GM13977 (cell line): ENCODE data around the gene DOCK3.

ENCODE experiments used
- DNase-seq: peaks from one replicate; pipeline ENCODE4 v3.0.0; 2012; ENCODE audit warnings: low spot score
- CTCF ChIP-seq: IDR thresholded peaks from 2 replicates; pipeline ENCODE4 v1.5.1; 2012; ENCODE audit warnings: mild to moderate bottlenecking, control low read depth; ENCODE audit not compliant: insufficient read depth; ENCODE audit errors: extremely low read depth, missing control alignments
- in situ Hi-C: fragments of 300-500 bp; cut with MboI; formaldehyde crosslinking; loops from one replicate; pipeline ENCODE4 v1.12.0; 2022; ENCODE audit warnings: low sequenced_read_pairs, low pct_unique_long_range_greater_than_20kb, mixed read lengths, inconsistent platforms; ENCODE audit not compliant: unreplicated experiment

Gene DOCK3

DNA sequence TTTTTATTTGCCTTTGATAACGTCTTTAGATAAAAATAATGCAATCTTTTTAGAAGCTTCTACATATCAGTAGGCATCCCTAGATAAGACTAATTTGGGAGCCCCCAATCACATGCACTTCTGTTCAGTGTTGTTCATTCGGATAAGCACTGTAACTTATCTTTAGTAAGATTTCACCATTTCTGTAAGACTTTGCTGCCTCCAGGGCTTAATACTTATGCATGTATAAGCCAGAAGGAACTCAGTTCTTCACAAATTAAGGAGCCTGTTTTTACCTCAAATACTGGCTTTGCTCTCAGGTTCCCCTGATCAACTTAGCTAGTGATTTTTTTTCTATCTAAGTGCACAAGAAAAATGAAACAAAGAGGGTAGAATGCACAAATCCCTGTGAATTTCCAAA, 20.3 kb downstream of the DOCK3 start:
- DNase-seq = no peak
- no peak for TF ChIP-seq CTCF
- in situ Hi-C loops = no loop called here

- no peak for DNase-seq
- in situ Hi-C loops = no loop called here
- TF ChIP-seq CTCF = no peak
Measured at GRCh38 chr3:50696276-50696675, 21.5 kb downstream of the DOCK3 start.

GRCh38 chr3:50698269-50698668, 23.5 kb downstream of the DOCK3 start:
- DNase-seq = no peak
- in situ Hi-C loops = no loop called here
- TF ChIP-seq CTCF = no peak

GRCh38 chr3:50708620-50709019, 33.9 kb downstream of the DOCK3 start:
- no peak for TF ChIP-seq CTCF
- in situ Hi-C loops = no loop called here
- no peak for DNase-seq

DNA sequence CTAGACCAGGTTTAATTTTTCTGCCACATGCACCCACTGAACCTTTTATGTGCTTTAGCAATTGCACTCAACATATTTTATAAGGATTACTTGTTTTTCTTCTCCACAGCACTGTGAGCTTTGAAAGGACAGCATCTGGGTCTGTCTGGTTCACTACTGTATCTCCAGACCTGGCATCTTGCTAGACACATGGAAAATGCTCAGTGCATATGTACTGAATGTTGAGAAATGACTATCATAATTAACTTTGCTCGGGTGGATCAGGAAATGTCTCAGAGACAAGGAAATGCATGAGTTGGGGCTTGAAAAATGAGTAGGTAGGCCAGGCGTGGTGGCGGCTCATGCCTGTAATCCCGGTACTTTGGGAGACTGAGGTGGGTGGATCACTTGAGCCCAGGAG, 40.2 kb downstream of the DOCK3 start:
- in situ Hi-C loops = no loop called here
- no peak for DNase-seq
- no peak for TF ChIP-seq CTCF

GRCh38 chr3:50724831-50725230, 50.1 kb downstream of the DOCK3 start:
- in situ Hi-C loops = no loop called here
- no peak for DNase-seq
- TF ChIP-seq CTCF = no peak

GRCh38 chr3:50734985-50735384, 60.3 kb downstream of the DOCK3 start:
- TF ChIP-seq CTCF = no peak
- in situ Hi-C loops = no loop called here
- no peak for DNase-seq
